Suprapubic skin (tissue), 4 donors: Measurements from ENCODE around the gene GJB6.

Source experiments
- POLR2A ChIP-seq, 2 donors: fragments of 450-650 bp; IDR thresholded peaks; one replicate each; pipeline ENCODE4 v1.6.1; 2017; ENCODE audit warnings: antibody characterized with exemption in 2 of 2, mild to moderate bottlenecking in 2 of 2, moderate library complexity in 2 of 2
- POLR2AphosphoS5 ChIP-seq, 3 donors: sonication (generic); formaldehyde crosslinking; IDR thresholded peaks; one replicate each; pipeline ENCODE4 v1.6.1; 2017; ENCODE audit warnings: antibody characterized with exemption in 3 of 3
- TF ChIP-seq, protein P1 (sequence below), 2 donors: fragments of 200-600 bp in 1 of 2; fragments of 450-650 bp in 1 of 2; sonication (generic) in 1 of 2; IDR thresholded peaks; one replicate each; pipeline ENCODE4 v1.5.1; 2016 to 2019; ENCODE audit warnings: antibody characterized with exemption in 2 of 2, mild to moderate bottlenecking in 1 of 2, moderate library complexity in 1 of 2

DNA sequence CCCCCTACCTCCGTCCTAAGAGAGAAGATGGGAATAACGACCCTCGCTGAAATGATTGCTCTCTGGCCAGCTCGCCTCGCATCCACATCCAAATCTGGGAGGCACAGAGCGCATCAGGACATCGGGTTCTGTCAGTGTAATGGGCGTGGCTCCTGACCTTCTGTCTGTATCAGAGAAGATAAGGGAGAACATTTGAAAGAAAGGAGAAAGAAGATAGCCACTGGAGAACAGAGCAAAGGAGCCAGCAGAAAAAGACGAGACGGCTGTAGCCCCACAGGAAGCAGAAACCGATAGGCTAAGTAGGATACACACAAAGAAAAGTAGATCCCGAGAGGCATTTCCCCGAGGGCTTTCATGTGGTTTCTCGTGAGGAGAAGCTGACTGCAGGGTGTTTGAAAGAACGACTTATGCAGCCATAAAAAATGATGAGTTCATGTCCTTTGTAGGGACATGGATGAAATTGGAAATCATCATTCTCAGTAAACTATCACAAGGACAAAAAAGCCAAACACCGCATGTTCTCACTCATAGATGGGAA, 25.4 kb downstream of the GJB6 start:
- TF ChIP-seq, protein P1, sequence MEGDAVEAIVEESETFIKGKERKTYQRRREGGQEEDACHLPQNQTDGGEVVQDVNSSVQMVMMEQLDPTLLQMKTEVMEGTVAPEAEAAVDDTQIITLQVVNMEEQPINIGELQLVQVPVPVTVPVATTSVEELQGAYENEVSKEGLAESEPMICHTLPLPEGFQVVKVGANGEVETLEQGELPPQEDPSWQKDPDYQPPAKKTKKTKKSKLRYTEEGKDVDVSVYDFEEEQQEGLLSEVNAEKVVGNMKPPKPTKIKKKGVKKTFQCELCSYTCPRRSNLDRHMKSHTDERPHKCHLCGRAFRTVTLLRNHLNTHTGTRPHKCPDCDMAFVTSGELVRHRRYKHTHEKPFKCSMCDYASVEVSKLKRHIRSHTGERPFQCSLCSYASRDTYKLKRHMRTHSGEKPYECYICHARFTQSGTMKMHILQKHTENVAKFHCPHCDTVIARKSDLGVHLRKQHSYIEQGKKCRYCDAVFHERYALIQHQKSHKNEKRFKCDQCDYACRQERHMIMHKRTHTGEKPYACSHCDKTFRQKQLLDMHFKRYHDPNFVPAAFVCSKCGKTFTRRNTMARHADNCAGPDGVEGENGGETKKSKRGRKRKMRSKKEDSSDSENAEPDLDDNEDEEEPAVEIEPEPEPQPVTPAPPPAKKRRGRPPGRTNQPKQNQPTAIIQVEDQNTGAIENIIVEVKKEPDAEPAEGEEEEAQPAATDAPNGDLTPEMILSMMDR (IDR thresholded peaks at IDR 0.05): no peak
- TF ChIP-seq POLR2AphosphoS5 (IDR thresholded peaks at IDR 0.05): no peak
- TF ChIP-seq POLR2A (IDR thresholded peaks at IDR 0.05): no peak
